ENCODE data around the gene MMRN1.

The MMRN1 gene

DNA sequence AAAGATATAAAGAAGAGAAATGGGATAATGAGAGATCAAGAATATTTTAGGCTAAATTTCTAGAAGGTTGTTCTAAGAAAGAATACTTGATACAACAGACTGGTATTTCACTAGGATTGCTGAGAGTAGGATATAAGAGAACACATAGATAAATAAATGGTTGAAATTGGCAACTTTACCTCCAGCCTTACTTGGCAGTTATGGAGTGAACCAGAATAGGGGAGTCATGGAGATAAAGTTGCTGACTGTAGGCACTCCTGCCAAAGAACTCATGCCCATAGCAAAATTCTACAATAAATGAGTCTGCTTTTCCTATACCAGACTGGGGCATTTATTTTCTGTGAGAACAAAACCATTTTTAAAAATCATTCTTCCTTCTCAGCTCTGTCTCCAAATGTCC, 26.4 kb upstream of the MMRN1 start:
- TF ChIP-seq, protein P1, sequence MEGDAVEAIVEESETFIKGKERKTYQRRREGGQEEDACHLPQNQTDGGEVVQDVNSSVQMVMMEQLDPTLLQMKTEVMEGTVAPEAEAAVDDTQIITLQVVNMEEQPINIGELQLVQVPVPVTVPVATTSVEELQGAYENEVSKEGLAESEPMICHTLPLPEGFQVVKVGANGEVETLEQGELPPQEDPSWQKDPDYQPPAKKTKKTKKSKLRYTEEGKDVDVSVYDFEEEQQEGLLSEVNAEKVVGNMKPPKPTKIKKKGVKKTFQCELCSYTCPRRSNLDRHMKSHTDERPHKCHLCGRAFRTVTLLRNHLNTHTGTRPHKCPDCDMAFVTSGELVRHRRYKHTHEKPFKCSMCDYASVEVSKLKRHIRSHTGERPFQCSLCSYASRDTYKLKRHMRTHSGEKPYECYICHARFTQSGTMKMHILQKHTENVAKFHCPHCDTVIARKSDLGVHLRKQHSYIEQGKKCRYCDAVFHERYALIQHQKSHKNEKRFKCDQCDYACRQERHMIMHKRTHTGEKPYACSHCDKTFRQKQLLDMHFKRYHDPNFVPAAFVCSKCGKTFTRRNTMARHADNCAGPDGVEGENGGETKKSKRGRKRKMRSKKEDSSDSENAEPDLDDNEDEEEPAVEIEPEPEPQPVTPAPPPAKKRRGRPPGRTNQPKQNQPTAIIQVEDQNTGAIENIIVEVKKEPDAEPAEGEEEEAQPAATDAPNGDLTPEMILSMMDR (IDR thresholded peaks at IDR 0.05; ENCODE audit: borderline replicate concordance, control extremely low read depth, extremely low read depth, insufficient read depth, missing control alignments): no peak
- no peak for DNase-seq (ENCODE audit: low spot score)
- in situ Hi-C loops (cut with MboI; ENCODE audit: low sequenced_read_pairs, unreplicated experiment): no loop called here

DNA sequence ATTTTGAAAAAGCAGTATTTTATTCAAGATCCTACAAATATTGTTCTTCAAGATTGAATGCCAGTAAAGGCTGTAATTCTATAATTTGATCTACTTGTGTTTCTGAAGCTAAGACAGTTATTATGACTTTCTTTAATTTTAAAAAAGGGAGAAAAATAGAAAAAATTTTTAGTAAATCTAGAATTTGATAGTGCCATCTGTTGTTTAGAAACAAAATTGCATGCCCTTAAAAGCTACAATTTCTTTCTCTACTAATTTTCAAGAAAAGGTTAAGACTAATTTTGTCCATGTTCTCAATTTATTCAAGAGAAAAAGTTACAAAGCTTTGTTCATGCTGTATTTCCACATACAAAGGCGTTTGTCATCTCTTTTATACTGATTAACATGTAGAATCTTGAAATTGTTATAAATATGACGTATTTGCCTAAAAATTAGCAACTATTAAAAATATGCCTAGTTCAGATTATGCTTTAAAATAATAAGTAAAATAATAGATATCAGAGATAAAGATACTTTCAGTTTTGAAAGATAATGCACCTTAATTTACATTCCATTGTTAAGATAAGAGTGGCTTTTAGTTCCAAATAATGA, 25.6 kb upstream of the MMRN1 start:
- no peak for DNase-seq (ENCODE audit: low spot score)
- in situ Hi-C loops (cut with MboI; ENCODE audit: low sequenced_read_pairs, unreplicated experiment): no loop called here
- TF ChIP-seq, protein P1 (IDR thresholded peaks at IDR 0.05; ENCODE audit: borderline replicate concordance, control extremely low read depth, extremely low read depth, insufficient read depth, missing control alignments): no peak

DNA sequence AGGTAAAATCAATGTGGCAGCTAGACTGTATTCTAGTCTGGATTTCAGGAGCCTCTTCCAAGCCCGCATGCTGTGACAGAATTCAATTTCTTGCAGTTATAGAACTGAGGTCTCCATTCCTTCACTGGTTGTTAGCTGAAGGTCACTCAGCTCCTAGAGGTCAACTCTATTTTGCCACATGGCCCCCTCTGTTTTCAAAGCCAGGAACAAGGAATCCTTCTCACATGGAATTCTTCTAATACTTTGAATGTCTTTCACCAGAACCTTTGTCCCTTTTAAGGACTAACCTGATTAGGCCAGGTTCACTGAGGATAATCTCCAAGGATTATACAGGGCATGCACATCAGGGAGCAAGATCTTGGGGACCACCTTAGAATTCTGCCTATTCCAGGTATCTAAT, 23.4 kb upstream of the MMRN1 start:
- in situ Hi-C loops (cut with MboI; ENCODE audit: low sequenced_read_pairs, unreplicated experiment): no loop called here
- no peak for DNase-seq (ENCODE audit: low spot score)
- TF ChIP-seq, protein P1 (IDR thresholded peaks at IDR 0.05; ENCODE audit: borderline replicate concordance, control extremely low read depth, extremely low read depth, insufficient read depth, missing control alignments): no peak

DNA sequence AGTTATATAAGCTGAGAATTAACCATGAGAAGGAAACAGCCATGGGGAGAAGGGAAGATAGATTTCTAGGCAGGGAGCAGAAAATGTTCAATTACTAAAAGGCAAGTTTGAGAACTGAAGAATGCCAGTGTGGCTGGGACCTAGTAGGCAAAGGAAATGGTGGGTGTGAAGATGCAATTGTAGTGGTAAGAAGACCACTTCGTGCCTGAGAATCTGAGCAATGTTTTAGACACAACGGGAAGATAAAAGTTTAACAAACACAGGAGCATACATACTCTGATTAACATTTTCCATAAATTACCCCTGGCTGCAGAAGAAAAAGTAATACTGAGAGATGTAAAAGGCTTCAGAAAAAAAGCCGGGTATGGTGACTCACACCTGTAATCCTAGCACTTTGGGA, 18.1 kb upstream of the MMRN1 start:
- in situ Hi-C loops (cut with MboI; ENCODE audit: low sequenced_read_pairs, unreplicated experiment): no loop called here
- TF ChIP-seq, protein P1 (IDR thresholded peaks at IDR 0.05; ENCODE audit: borderline replicate concordance, control extremely low read depth, extremely low read depth, insufficient read depth, missing control alignments): no peak
- no peak for DNase-seq (ENCODE audit: low spot score)

DNA sequence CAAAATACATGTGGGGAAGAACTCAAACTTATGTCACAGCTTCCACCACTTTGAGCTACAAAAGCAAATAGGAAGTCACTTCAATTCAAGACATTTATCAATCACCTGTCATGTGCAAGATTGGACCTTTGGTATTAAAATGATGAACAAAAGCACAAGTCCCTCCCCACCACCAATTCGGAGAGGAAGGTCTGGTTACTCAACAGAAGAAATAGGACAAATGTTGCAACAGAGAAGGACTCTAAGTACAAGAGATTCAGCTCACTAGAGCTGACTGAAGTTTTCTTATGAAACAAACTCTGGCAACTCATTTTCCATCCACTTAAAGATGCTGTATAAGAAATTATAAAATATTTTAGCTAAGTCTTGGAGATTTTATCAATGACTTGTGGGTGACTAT, 16.0 kb upstream of the MMRN1 start:
- TF ChIP-seq, protein P1 (IDR thresholded peaks at IDR 0.05; ENCODE audit: borderline replicate concordance, control extremely low read depth, extremely low read depth, insufficient read depth, missing control alignments): no peak
- no peak for DNase-seq (ENCODE audit: low spot score)
- in situ Hi-C loops (cut with MboI; ENCODE audit: low sequenced_read_pairs, unreplicated experiment): no loop called here

DNA sequence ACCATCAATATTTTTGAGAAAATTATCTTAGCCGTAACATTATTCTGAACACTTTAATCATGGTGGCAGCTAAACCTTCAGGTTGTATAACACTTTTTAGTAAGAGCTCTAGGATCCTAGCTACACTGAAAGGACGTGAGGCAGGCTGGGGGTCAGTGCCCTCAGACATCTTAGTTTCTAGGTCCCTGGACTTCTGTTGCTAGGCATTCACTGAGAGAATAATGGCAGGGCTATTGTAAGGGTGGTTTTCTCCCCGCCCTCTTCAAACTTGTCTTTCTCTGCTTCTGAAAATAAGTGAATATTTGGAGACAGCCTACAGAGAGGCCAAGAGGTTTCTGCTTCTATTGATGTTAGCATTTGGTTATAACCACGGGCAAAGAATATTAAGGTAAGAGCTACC, 15.4 kb upstream of the MMRN1 start:
- TF ChIP-seq, protein P1 (IDR thresholded peaks at IDR 0.05; ENCODE audit: borderline replicate concordance, control extremely low read depth, extremely low read depth, insufficient read depth, missing control alignments): no peak
- in situ Hi-C loops (cut with MboI; ENCODE audit: low sequenced_read_pairs, unreplicated experiment): no loop called here
- no peak for DNase-seq (ENCODE audit: low spot score)

All from GM13976 (cell line).